HepG2 (cell line): ENCODE data around the gene EEA1. TPM values are rescaled to one million over a fixed set of nuclear protein-coding genes. Genes with fewer than 3 reads are reported as not detected.

Source experiments
- ATAC-seq: fragments of 200-7000 bp; cut with Tn5 transposase; 3 replicates; pipeline ENCODE4 v1.9.1; 2020; ENCODE audit warnings: mild to moderate bottlenecking, moderate library complexity
- BruUV-seq: library from RNA; stranded (reverse); fragments of 400-500 nt; replicated peaks from 2 replicates; lab custom pipeline; 2021; lab: Mats Ljungman, UMichigan
- CTCF ChIA-PET: fragments of 300-600 bp; formaldehyde crosslinking; extraction: SDS; loops from one replicate; lab custom pipeline; 2021; ENCODE audit warnings: low total read pairs, inconsistent platforms, low intra/inter-chr PET ratio; lab: Yijun Ruan, JAX
- POLR2A ChIA-PET: fragments of 350-600 bp; sonication (Branson Sonifier 250); formaldehyde crosslinking; loops from one replicate; lab custom pipeline; 2020; ENCODE audit warnings: antibody characterized with exemption, inconsistent platforms; lab: Yijun Ruan, JAX
- DNase-seq: peaks from one replicate; pipeline ENCODE4 v3.0.0-alpha.2; 2015; ENCODE audit warnings: low spot score
- FAIRE-seq: peaks from 3 replicates; lab custom pipeline; 2011; peaks lifted over from hg19 to GRCh38; lab: Jason Lieb, UNC
- H2AFZ ChIP-seq: one replicate; pipeline ENCODE4 v1.6.1; 2011; ENCODE audit warnings: low read length, inconsistent platforms
- H3K27ac ChIP-seq: fragments of 300-600 bp; 3 replicates; pipeline ENCODE4 v1.8.0; 2011; ENCODE audit warnings: mixed run types, mild to moderate bottlenecking, mixed read lengths, low read length, inconsistent platforms; ENCODE audit not compliant: insufficient read depth; ENCODE audit errors: extremely low read length
- H3K27me3 ChIP-seq, 2 experiments: fragments of 200-600 bp in 1 of 2; 2 replicates in 1 of 2; 3 replicates in 1 of 2; pipeline versions ENCODE4 v1.6.0 to v1.8.0; 2011; ENCODE audit warnings: low read length in 2 of 2, mild to moderate bottlenecking in 2 of 2, moderate library complexity in 2 of 2, inconsistent platforms in 1 of 2; ENCODE audit not compliant: insufficient read depth in 2 of 2, control insufficient read depth in 1 of 2
- H3K36me3 ChIP-seq, 2 experiments: fragments of 200-600 bp in 1 of 2; replicated peaks in 1 of 2; 2 replicates in 1 of 2; 3 replicates in 1 of 2; pipeline versions ENCODE4 v1.5.1 to v1.8.0; 2011; ENCODE audit warnings: low read length in 2 of 2, inconsistent platforms in 1 of 2; ENCODE audit not compliant: insufficient read depth in 2 of 2, control insufficient read depth in 1 of 2
- H3K4me1 ChIP-seq: 2 replicates; pipeline ENCODE4 v1.5.1; 2012; ENCODE audit warnings: low read length, inconsistent platforms; ENCODE audit not compliant: insufficient read depth
- H3K4me2 ChIP-seq: 2 replicates; pipeline ENCODE4 v1.6.0; 2011; ENCODE audit warnings: low read depth, low read length, inconsistent platforms
- H3K4me3 ChIP-seq, 3 experiments: fragments of 200-600 bp in 1 of 3; sonication (generic), shearing (Covaris generic) in 1 of 3; replicated peaks in 1 of 3; 2 replicates each; pipeline ENCODE4 v1.5.1; 2011 to 2016; ENCODE audit warnings: low read length in 3 of 3, inconsistent platforms in 2 of 3, low read depth in 2 of 3, mild to moderate bottlenecking in 2 of 3, control low read depth in 1 of 3, mixed read lengths in 1 of 3; ENCODE audit not compliant: insufficient read depth in 1 of 3
- H3K79me2 ChIP-seq: one replicate; pipeline ENCODE4 v1.6.1; 2011; ENCODE audit warnings: low read length, inconsistent platforms; ENCODE audit not compliant: insufficient read depth
- H3K9ac ChIP-seq: 2 replicates; pipeline ENCODE4 v1.6.0; 2011; ENCODE audit warnings: mild to moderate bottlenecking, low read depth, low read length, inconsistent platforms; ENCODE audit not compliant: insufficient read depth
- H3K9me3 ChIP-seq: 2 replicates; pipeline ENCODE4 v1.5.1; 2012; ENCODE audit warnings: mild to moderate bottlenecking, low read length
- H4K20me1 ChIP-seq: 2 replicates; pipeline ENCODE4 v1.6.0; 2011; ENCODE audit warnings: inconsistent platforms, mild to moderate bottlenecking, low read length, moderate library complexity; ENCODE audit not compliant: insufficient read depth
- ATF3 ChIP-seq: sonication (generic); formaldehyde crosslinking; IDR thresholded peaks from 2 replicates; pipeline ENCODE4 v1.4.0; 2020; ENCODE audit warnings: missing genetic modification reagents
- ATM ChIP-seq: fragments of 450-650 bp; IDR thresholded peaks from 2 replicates; pipeline ENCODE4 v1.7.1; 2017; ENCODE audit warnings: mild to moderate bottlenecking, borderline replicate concordance
- DNMT3B ChIP-seq: conservative IDR thresholded peaks from 2 replicates; pipeline ENCODE4 v1.6.1; 2016; ENCODE audit warnings: missing biosample characterization, control low read depth
- HNF4G ChIP-seq, 2 experiments: sonication (generic) in 1 of 2; formaldehyde crosslinking in 1 of 2; IDR thresholded peaks; 2 replicates each; pipeline versions ENCODE4 v1.4.0 to v1.6.1; 2011 to 2020; ENCODE audit warnings: borderline replicate concordance in 2 of 2, low read depth in 2 of 2, mild to moderate bottlenecking in 2 of 2, low read length in 1 of 2, missing genetic modification reagents in 1 of 2, moderate library complexity in 1 of 2
- IKZF4 ChIP-seq: sonication (generic); formaldehyde crosslinking; IDR thresholded peaks from 2 replicates; pipeline ENCODE4 v1.5.1; 2020; ENCODE audit warnings: borderline replicate concordance, mild to moderate bottlenecking, low read depth, missing genetic modification reagents; ENCODE audit errors: not compliant biosample characterization
- MATR3 ChIP-seq: sonication (generic); formaldehyde crosslinking; IDR thresholded peaks from 2 replicates; pipeline ENCODE4 v1.4.0; 2020; ENCODE audit warnings: missing genetic modification reagents
- MAZ ChIP-seq, 2 experiments: sonication (generic) in 1 of 2; formaldehyde crosslinking in 1 of 2; IDR thresholded peaks; 2 replicates each; pipeline versions ENCODE4 v1.5.0 to v1.6.1; 2012 to 2020; ENCODE audit warnings: low read depth in 2 of 2, mild to moderate bottlenecking in 2 of 2, borderline replicate concordance in 1 of 2, improper control_type of control experiment in 1 of 2, low read length in 1 of 2, missing genetic modification reagents in 1 of 2, moderate library complexity in 1 of 2
- MTERF4 ChIP-seq: sonication (generic); formaldehyde crosslinking; IDR thresholded peaks from 2 replicates; pipeline ENCODE4 v1.8.0; 2023; ENCODE audit warnings: mild to moderate bottlenecking, missing genetic modification reagents
- NCOA2 ChIP-seq: sonication (generic); formaldehyde crosslinking; IDR thresholded peaks from 2 replicates; pipeline ENCODE4 v1.8.0; 2022; ENCODE audit warnings: inconsistent platforms
- NFKB2 ChIP-seq: sonication (generic); formaldehyde crosslinking; IDR thresholded peaks from 2 replicates; pipeline ENCODE4 v1.4.0; 2020; ENCODE audit warnings: missing genetic modification reagents, borderline replicate concordance
- NRL ChIP-seq: sonication (generic); formaldehyde crosslinking; IDR thresholded peaks from 2 replicates; pipeline ENCODE4 v1.5.0; 2020; ENCODE audit warnings: missing genetic modification reagents, mild to moderate bottlenecking, moderate library complexity, borderline replicate concordance
- REPIN1 ChIP-seq: sonication (generic); formaldehyde crosslinking; IDR thresholded peaks from 2 replicates; pipeline ENCODE4 v1.8.0; 2022; ENCODE audit warnings: missing genetic modification reagents, low read depth, mild to moderate bottlenecking, borderline replicate concordance
- RFX5 ChIP-seq: IDR thresholded peaks from 2 replicates; pipeline ENCODE4 v1.6.1; 2011; ENCODE audit warnings: low read depth, low read length, improper control_type of control experiment
- SIX1 ChIP-seq: sonication (generic); formaldehyde crosslinking; IDR thresholded peaks from 2 replicates; pipeline ENCODE4 v1.4.0; 2020; ENCODE audit warnings: missing genetic modification reagents, borderline replicate concordance
- SOX5 ChIP-seq: IDR thresholded peaks from 2 replicates; pipeline ENCODE4 v1.6.1; 2016; ENCODE audit warnings: borderline replicate concordance
- ZFP62 ChIP-seq: sonication (generic); formaldehyde crosslinking; IDR thresholded peaks from 2 replicates; pipeline ENCODE4 v1.4.0; 2020; ENCODE audit warnings: missing genetic modification reagents
- ZNF121 ChIP-seq: sonication (generic); formaldehyde crosslinking; IDR thresholded peaks from 2 replicates; pipeline ENCODE4 v1.5.0; 2020; ENCODE audit warnings: mild to moderate bottlenecking, missing genetic modification reagents
- ZNF33A ChIP-seq: sonication (generic); formaldehyde crosslinking; IDR thresholded peaks from 2 replicates; pipeline ENCODE4 v1.5.1; 2020; ENCODE audit warnings: missing genetic modification reagents, mild to moderate bottlenecking, moderate library complexity, borderline replicate concordance
- ZNF468 ChIP-seq: sonication (generic); formaldehyde crosslinking; IDR thresholded peaks from 2 replicates; pipeline ENCODE4 v1.8.0; 2022; ENCODE audit warnings: mild to moderate bottlenecking, moderate library complexity, missing genetic modification reagents
- ZNF496 ChIP-seq: sonication (generic); formaldehyde crosslinking; IDR thresholded peaks from 2 replicates; pipeline ENCODE4 v1.8.1; 2023; ENCODE audit warnings: mild to moderate bottlenecking, moderate library complexity, missing genetic modification reagents; ENCODE audit not compliant: insufficient replicate concordance
- ZNF552 ChIP-seq: sonication (generic); formaldehyde crosslinking; IDR thresholded peaks from 2 replicates; pipeline ENCODE4 v1.9.0; 2022; ENCODE audit warnings: missing genetic modification reagents, mild to moderate bottlenecking, borderline replicate concordance
- ZNF784 ChIP-seq: sonication (generic); formaldehyde crosslinking; IDR thresholded peaks from 2 replicates; pipeline ENCODE4 v1.5.1; 2020; ENCODE audit warnings: missing genetic modification reagents, mild to moderate bottlenecking, borderline replicate concordance
- ZNF839 ChIP-seq: sonication (generic); formaldehyde crosslinking; IDR thresholded peaks from 2 replicates; pipeline ENCODE4 v1.4.0; 2020; ENCODE audit warnings: missing genetic modification reagents, mild to moderate bottlenecking, borderline replicate concordance
- in situ Hi-C: cut with HindIII; loops from 2 replicates; pipeline ENCODE4 v1.10.0; 2017; ENCODE audit warnings: low pct_unique_long_range_greater_than_20kb; ENCODE audit not compliant: extremely low pct_ligation_motif_present
- intact Hi-C: fragments of 100-400 bp; cut with micrococcal nuclease; formaldehyde crosslinking; loops from one replicate; pipeline ENCODE4 v1.10.0; 2022; ENCODE audit not compliant: unreplicated experiment
- polyA plus RNA-seq, 8 experiments: library from polyadenylated mRNA; depleted of rRNA in 3 of 8; stranded (reverse) in 7 of 8; unstranded in 1 of 8; fragments of >200 nt; fragmentation: Illumina TruSeq in 4 of 8; extraction: Trizol in 4 of 8; gene quantifications; 2 replicates each; pipeline versions ENCODE4 v1.2.1 to v1.2.3, GENCODE V29; 2011 to 2016; ENCODE audit warnings: low read depth in 4 of 8, missing spikeins in 1 of 8, mixed read lengths in 1 of 8; ENCODE audit not compliant: insufficient read depth in 1 of 8
- total RNA-seq, 5 experiments: library from RNA; depleted of rRNA; stranded (reverse); fragments of >200 nt; fragmentation: Illumina TruSeq; extraction: Trizol; gene quantifications; 2 replicates each; pipeline ENCODE4 v1.2.3, GENCODE V29; 2016; ENCODE audit warnings: low read depth in 1 of 5

EEA1 gene
- total and polyA plus RNA-seq, 2 of the 13 experiments (the other 11 are each of a cell fraction or from before 2014, with no cell fraction given) = 5.0 to 19.3 TPM

GRCh38 chr12:92947589-92948215 lies 18.6 kb upstream of the EEA1 start:
- peaks cover 84% of the 10 kb centered on the region for H3K4me1 ChIP-seq
- POLR2A ChIA-PET = interaction anchor here (0.9 to 1.6 kb wide), 2 partner anchors 19 to 68 kb away, joined by 3 to 5 read pairs; partner anchors contain the start of gene EEA1
- no TSS peak for BruUV-seq
- no peaks in the 10 kb centered on the region for H3K9me3 ChIP-seq
- no peak overlapping the region for H3K4me2 ChIP-seq
- H3K79me2 ChIP-seq = no peaks in the 10 kb centered on the region
- no peaks in the 10 kb centered on the region for H3K27me3 ChIP-seq
- DNase-seq (peak; percentile 81), FAIRE-seq (no peak), ATAC-seq (no peak)
- no peaks in the 10 kb centered on the region for H3K36me3 ChIP-seq
- no peak overlapping the region for H2AFZ ChIP-seq
- peak overlapping the region; percentile 57 for H3K27ac ChIP-seq
- no peak overlapping the region for H3K9ac ChIP-seq
- H3K4me3 ChIP-seq = no peak overlapping the region
- in situ Hi-C loops (no loop called here), intact Hi-C loops (loop anchor here (10.0 kb wide), 1 partner anchor 67 kb away; no protein-coding TSS in a partner anchor)
- H4K20me1 ChIP-seq = no peaks in the 10 kb centered on the region
- CTCF ChIA-PET = no interaction called here
- TF ChIP-seq NFKB2 (CRISPR knock-in tag) (no peak), ZNF121 (CRISPR knock-in tag) (peak; percentile 98), SOX5 (CRISPR knock-in tag) (peak; percentile 64; the same call in 1 of the 2 replicates), ZNF552 (CRISPR knock-in tag) (no peak), NRL (CRISPR knock-in tag) (no peak), HNF4G (IDR thresholded peaks at IDR 0.05; ENCODE audit: borderline replicate concordance, low read depth, low read length) (no peak), HNF4G (CRISPR knock-in tag; IDR thresholded peaks at IDR 0.05; ENCODE audit: borderline replicate concordance, low read depth) (no peak), ATF3 (no peak), ZNF496 (no peak), ZNF839 (CRISPR knock-in tag) (no peak), ATM (no peak), ZNF468 (CRISPR knock-in tag) (no peak), MTERF4 (no peak), SIX1 (CRISPR knock-in tag) (no peak), ZNF784 (CRISPR knock-in tag) (no peak), ZFP62 (CRISPR knock-in tag) (no peak), MAZ (IDR thresholded peaks at IDR 0.05; ENCODE audit: borderline replicate concordance, low read depth, low read length) (no peak), MAZ (CRISPR knock-in tag; IDR thresholded peaks at IDR 0.05; ENCODE audit: low read depth) (no peak), REPIN1 (CRISPR knock-in tag) (no peak), ZNF33A (CRISPR knock-in tag) (no peak), MATR3 (CRISPR knock-in tag) (no peak), IKZF4 (no peak), DNMT3B (CRISPR knock-in tag) (no peak), NCOA2 (CRISPR knock-in tag) (peak; percentile 46; the same call in 1 of the 2 replicates), RFX5 (no peak)
